ENCODE results near the gene PDGFB.

PDGFB gene

GRCh38 chr22:39244496-39245129, at the start of gene PDGFB:
Gene PDGFB, minus strand, starts transcription at chr22:39244982. Its CDS starts 1,019 bp downstream, at chr22:39243963.
- Mint-ChIP-seq H3K4me1 (peaks cover 36% of the 10 kb centered on the region), H3K9me3 (no peaks in the 10 kb centered on the region), H3K27ac (no peak within 1 kb of the TSS), H3K27me3 (peaks cover 97% of the 10 kb centered on the region), H3K36me3 (peaks cover 1% of the 10 kb centered on the region), H3K4me3 (peak within 1 kb of the TSS; percentile 64)
- DNase-seq = no peak
- CTCF ChIA-PET = interaction anchor here (1.4 kb wide), 1 partner anchor 74 kb away, joined by 3 read pairs; no protein-coding TSS in a partner anchor

GRCh38 chr22:39293766-39294368, 49.1 kb upstream of the PDGFB start:
- Mint-ChIP-seq H3K4me3 (no peak overlapping the region), H3K27me3 (peaks cover 39% of the 10 kb centered on the region), H3K9me3 (no peaks in the 10 kb centered on the region), H3K4me1 (no peaks in the 10 kb centered on the region), H3K36me3 (no peaks in the 10 kb centered on the region), H3K27ac (no peak overlapping the region)
- DNase-seq = no peak
- CTCF ChIA-PET = interaction anchor here (0.7 kb wide), 1 partner anchor 13 kb away, joined by 3 read pairs; no protein-coding TSS in a partner anchor

GRCh38 chr22:39292561-39293074, 47.8 kb upstream of the PDGFB start:
- H3K4me3 Mint-ChIP-seq = no peak overlapping the region
- no peaks in the 10 kb centered on the region for H3K4me1 Mint-ChIP-seq
- CTCF ChIA-PET = no interaction called here
- H3K36me3 Mint-ChIP-seq = no peaks in the 10 kb centered on the region
- H3K27ac Mint-ChIP-seq = no peak overlapping the region
- peaks cover 32% of the 10 kb centered on the region for H3K27me3 Mint-ChIP-seq
- no peaks in the 10 kb centered on the region for H3K9me3 Mint-ChIP-seq
- DNase-seq = no peak

- peaks cover 32% of the 10 kb centered on the region for H3K27me3 Mint-ChIP-seq
- no peaks in the 10 kb centered on the region for H3K4me1 Mint-ChIP-seq
- H3K4me3 Mint-ChIP-seq = no peak overlapping the region
- CTCF ChIA-PET = interaction anchor here (1.2 kb wide), 1 partner anchor 14 kb away, joined by 3 read pairs; no protein-coding TSS in a partner anchor
- H3K27ac Mint-ChIP-seq = no peak overlapping the region
- no peak for DNase-seq
- H3K36me3 Mint-ChIP-seq = no peaks in the 10 kb centered on the region
- H3K9me3 Mint-ChIP-seq = no peaks in the 10 kb centered on the region
Measured at GRCh38 chr22:39292031-39292462, 47.3 kb upstream of the PDGFB start.

- Mint-ChIP-seq H3K27me3 (peaks cover 32% of the 10 kb centered on the region), H3K27ac (no peak overlapping the region), H3K36me3 (no peaks in the 10 kb centered on the region), H3K9me3 (no peaks in the 10 kb centered on the region), H3K4me3 (no peak overlapping the region), H3K4me1 (no peaks in the 10 kb centered on the region)
- no peak for DNase-seq
- CTCF ChIA-PET = interaction anchor here (1.2 kb wide), 1 partner anchor 15 kb away, joined by 3 read pairs; no protein-coding TSS in a partner anchor
Measured at GRCh38 chr22:39291523-39291922, 46.7 kb upstream of the PDGFB start.

- Mint-ChIP-seq H3K27ac (no peak overlapping the region), H3K27me3 (peaks cover 34% of the 10 kb centered on the region), H3K4me1 (no peaks in the 10 kb centered on the region), H3K36me3 (no peaks in the 10 kb centered on the region), H3K9me3 (no peaks in the 10 kb centered on the region), H3K4me3 (no peak overlapping the region)
- CTCF ChIA-PET = interaction anchor here (1.2 kb wide), 1 partner anchor 16 kb away, joined by 3 read pairs; no protein-coding TSS in a partner anchor
- no peak for DNase-seq
Measured at GRCh38 chr22:39290724-39291161, 46.0 kb upstream of the PDGFB start.

- no peaks in the 10 kb centered on the region for H3K4me1 Mint-ChIP-seq
- H3K27ac Mint-ChIP-seq = no peak overlapping the region
- DNase-seq = no peak
- CTCF ChIA-PET = no interaction called here
- no peaks in the 10 kb centered on the region for H3K36me3 Mint-ChIP-seq
- peaks cover 37% of the 10 kb centered on the region for H3K27me3 Mint-ChIP-seq
- H3K9me3 Mint-ChIP-seq = no peaks in the 10 kb centered on the region
- H3K4me3 Mint-ChIP-seq = no peak overlapping the region
Measured at GRCh38 chr22:39289975-39290720, 45.4 kb upstream of the PDGFB start.

GRCh38 chr22:39289533-39289932, 44.8 kb upstream of the PDGFB start:
- Mint-ChIP-seq H3K36me3 (no peaks in the 10 kb centered on the region), H3K4me1 (no peaks in the 10 kb centered on the region), H3K4me3 (no peak overlapping the region), H3K27ac (no peak overlapping the region), H3K9me3 (no peaks in the 10 kb centered on the region), H3K27me3 (peaks cover 44% of the 10 kb centered on the region)
- CTCF ChIA-PET = no interaction called here
- DNase-seq = no peak

GRCh38 chr22:39288135-39288898, 43.5 kb upstream of the PDGFB start:
- no peaks in the 10 kb centered on the region for H3K36me3 Mint-ChIP-seq
- no peak overlapping the region for H3K4me3 Mint-ChIP-seq
- no peak overlapping the region for H3K27ac Mint-ChIP-seq
- no peak for DNase-seq
- CTCF ChIA-PET = no interaction called here
- peaks cover 39% of the 10 kb centered on the region for H3K27me3 Mint-ChIP-seq
- no peaks in the 10 kb centered on the region for H3K4me1 Mint-ChIP-seq
- H3K9me3 Mint-ChIP-seq = no peaks in the 10 kb centered on the region

- H3K4me1 Mint-ChIP-seq = no peaks in the 10 kb centered on the region
- no peak overlapping the region for H3K27ac Mint-ChIP-seq
- no peaks in the 10 kb centered on the region for H3K9me3 Mint-ChIP-seq
- H3K27me3 Mint-ChIP-seq = peaks cover 39% of the 10 kb centered on the region
- no peak overlapping the region for H3K4me3 Mint-ChIP-seq
- CTCF ChIA-PET = interaction anchor here (1.8 kb wide), 1 partner anchor 19 kb away, joined by 6 read pairs; no protein-coding TSS in a partner anchor
- no peaks in the 10 kb centered on the region for H3K36me3 Mint-ChIP-seq
- no peak for DNase-seq
Measured at GRCh38 chr22:39287076-39287725, 42.4 kb upstream of the PDGFB start.

GRCh38 chr22:39284983-39285382, 40.2 kb upstream of the PDGFB start:
- H3K4me3 Mint-ChIP-seq = no peak overlapping the region
- CTCF ChIA-PET = interaction anchor here (0.9 kb wide), 1 partner anchor 70 kb away, joined by 3 read pairs; no protein-coding TSS in a partner anchor
- no peaks in the 10 kb centered on the region for H3K4me1 Mint-ChIP-seq
- no peak overlapping the region for H3K27ac Mint-ChIP-seq
- no peaks in the 10 kb centered on the region for H3K36me3 Mint-ChIP-seq
- DNase-seq = no peak
- peaks cover 46% of the 10 kb centered on the region for H3K27me3 Mint-ChIP-seq
- no peaks in the 10 kb centered on the region for H3K9me3 Mint-ChIP-seq

- Mint-ChIP-seq H3K4me3 (no peak overlapping the region), H3K27me3 (peaks cover 50% of the 10 kb centered on the region), H3K4me1 (no peaks in the 10 kb centered on the region), H3K27ac (no peak overlapping the region), H3K9me3 (no peaks in the 10 kb centered on the region), H3K36me3 (no peaks in the 10 kb centered on the region)
- CTCF ChIA-PET = no interaction called here
- DNase-seq = no peak
Measured at GRCh38 chr22:39284142-39284980, 39.6 kb upstream of the PDGFB start.

Data from activated naive CD4-positive, alpha-beta T cell treated with anti-CD3 and anti-CD28 coated beads, Interleukin-2, amount 10 ng/mL, durations not matched to agents 7 days and 5 days (primary cell).